DND-41 (cell line): ENCODE measurements around the gene CGB5.
A peak's percentile ranks its signal among the peaks of the same experiment; 100 is the strongest.

ENCODE experiments used
- EZH2 ChIP-seq: IDR thresholded peaks from 3 replicates; pipeline ENCODE4 v1.6.1; 2012; ENCODE audit warnings: borderline replicate concordance, low read depth, mild to moderate bottlenecking, moderate library complexity, low read length, inconsistent platforms; ENCODE audit not compliant: severe bottlenecking
- TF ChIP-seq, protein P1 (sequence below): IDR thresholded peaks from 2 replicates; pipeline ENCODE4 v1.5.1; 2012; ENCODE audit warnings: borderline replicate concordance, low read length, moderate library complexity, mild to moderate bottlenecking; ENCODE audit not compliant: poor library complexity, severe bottlenecking; ENCODE audit errors: extremely low read depth

DNA sequence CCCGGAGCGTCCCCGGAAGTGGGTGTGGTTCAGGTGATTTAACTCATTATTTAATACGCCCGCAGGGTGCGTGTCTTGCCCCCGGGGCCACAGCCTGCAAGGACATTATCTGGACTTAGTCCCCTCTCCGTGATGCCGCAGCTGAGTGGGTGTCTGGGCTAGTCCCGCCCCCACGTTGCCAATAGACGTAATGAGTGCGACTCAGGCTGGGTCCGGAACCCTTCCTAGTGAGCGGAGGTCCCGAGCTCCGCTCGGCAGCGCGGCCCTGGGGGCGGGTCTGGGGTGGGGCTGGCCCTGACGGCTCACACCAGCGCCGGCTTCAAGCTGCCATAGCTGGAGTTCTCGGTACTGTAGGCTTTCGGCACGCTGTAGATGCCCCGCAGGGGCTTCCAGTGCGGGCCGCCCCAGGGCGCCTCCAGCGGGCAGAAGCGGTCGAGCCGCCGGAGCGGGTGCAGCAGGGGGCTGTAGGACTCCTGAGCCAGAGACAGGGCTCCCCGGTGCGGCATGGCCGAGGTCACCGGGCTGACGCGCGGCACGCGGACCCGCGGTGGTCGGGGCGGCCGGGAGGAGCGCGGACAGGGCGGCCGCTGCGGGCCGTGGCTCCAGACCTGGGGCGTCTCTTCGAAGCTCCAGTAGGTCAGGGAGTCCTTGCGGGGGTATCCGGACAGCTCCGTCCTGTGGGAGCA, 25.8 kb upstream of the CGB5 start:
- TF ChIP-seq, protein P1, sequence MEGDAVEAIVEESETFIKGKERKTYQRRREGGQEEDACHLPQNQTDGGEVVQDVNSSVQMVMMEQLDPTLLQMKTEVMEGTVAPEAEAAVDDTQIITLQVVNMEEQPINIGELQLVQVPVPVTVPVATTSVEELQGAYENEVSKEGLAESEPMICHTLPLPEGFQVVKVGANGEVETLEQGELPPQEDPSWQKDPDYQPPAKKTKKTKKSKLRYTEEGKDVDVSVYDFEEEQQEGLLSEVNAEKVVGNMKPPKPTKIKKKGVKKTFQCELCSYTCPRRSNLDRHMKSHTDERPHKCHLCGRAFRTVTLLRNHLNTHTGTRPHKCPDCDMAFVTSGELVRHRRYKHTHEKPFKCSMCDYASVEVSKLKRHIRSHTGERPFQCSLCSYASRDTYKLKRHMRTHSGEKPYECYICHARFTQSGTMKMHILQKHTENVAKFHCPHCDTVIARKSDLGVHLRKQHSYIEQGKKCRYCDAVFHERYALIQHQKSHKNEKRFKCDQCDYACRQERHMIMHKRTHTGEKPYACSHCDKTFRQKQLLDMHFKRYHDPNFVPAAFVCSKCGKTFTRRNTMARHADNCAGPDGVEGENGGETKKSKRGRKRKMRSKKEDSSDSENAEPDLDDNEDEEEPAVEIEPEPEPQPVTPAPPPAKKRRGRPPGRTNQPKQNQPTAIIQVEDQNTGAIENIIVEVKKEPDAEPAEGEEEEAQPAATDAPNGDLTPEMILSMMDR = peak; percentile 32
- no peak for TF ChIP-seq EZH2
